Breast epithelium (tissue), 4 donors: ENCODE results near the gene TMED4. TPM values are rescaled to one million over a fixed set of nuclear protein-coding genes. Genes with fewer than 3 reads are reported as not detected.
"Not testable (repeated sequence)": the region's sequence is repeated elsewhere in the genome, so short reads cannot be mapped to it uniquely, and the experiment has no call there.

Experiments used
- DNase-seq, 2 donors: peaks; one replicate each; pipeline ENCODE4 v3.0.0-alpha.2; 2019; ENCODE audit warnings: low spot score in 2 of 2
- H3K27ac ChIP-seq, 2 donors: fragments of 200-600 bp; sonication (generic) in 1 of 2; one replicate each; pipeline ENCODE4 v1.5.1; 2016 to 2019; ENCODE audit warnings: mild to moderate bottlenecking in 1 of 2
- H3K27me3 ChIP-seq, 2 donors: fragments of 200-600 bp; sonication (generic) in 1 of 2; one replicate each; pipeline versions ENCODE4 v1.5.1 to v1.6.0; 2017 to 2019; ENCODE audit warnings: control low read depth in 1 of 2, mild to moderate bottlenecking in 1 of 2
- H3K36me3 ChIP-seq: fragments of 200-600 bp; one replicate; pipeline ENCODE4 v1.5.1; 2019
- H3K4me1 ChIP-seq, 2 donors: fragments of 200-600 bp; sonication (generic); one replicate each; pipeline ENCODE4 v1.5.1; 2016 to 2019; ENCODE audit warnings: control low read depth in 1 of 2
- H3K4me3 ChIP-seq, 3 donors: fragments of 200-600 bp; sonication (generic); 1 replicate in 2 of 3; 2 replicates in 1 of 3; pipeline ENCODE4 v1.5.1; 2016 to 2019; ENCODE audit warnings: mild to moderate bottlenecking in 3 of 3, moderate library complexity in 2 of 3
- H3K9me3 ChIP-seq, 2 donors: fragments of 200-600 bp; sonication (generic) in 1 of 2; one replicate each; pipeline ENCODE4 v1.5.1; 2016 to 2019; ENCODE audit warnings: control low read depth in 1 of 2
- CTCF ChIP-seq, 3 donors: fragments of 450-650 bp; IDR thresholded peaks; one replicate each; pipeline ENCODE4 v1.5.1; 2016 to 2017; ENCODE audit warnings: antibody characterized with exemption in 3 of 3, mild to moderate bottlenecking in 3 of 3, moderate library complexity in 3 of 3
- POLR2A ChIP-seq: fragments of 450-650 bp; IDR thresholded peaks from one replicate; pipeline ENCODE4 v1.6.1; 2016; ENCODE audit warnings: antibody characterized with exemption, mild to moderate bottlenecking, moderate library complexity
- POLR2AphosphoS5 ChIP-seq, 3 donors: sonication (generic); formaldehyde crosslinking; IDR thresholded peaks; one replicate each; pipeline ENCODE4 v1.6.1; 2017; ENCODE audit warnings: antibody characterized with exemption in 3 of 3
- intact Hi-C: fragments of 100-400 bp; cut with DNase I; formaldehyde crosslinking; loops from one replicate; pipeline ENCODE4 v1.15.1; 2023; ENCODE audit warnings: low total_unique reads
- total RNA-seq, 3 donors: library from RNA; depleted of rRNA; stranded (reverse); fragments of >200 nt; gene quantifications; one replicate each; pipeline ENCODE4 v1.1.0, GENCODE V29; 2016

TMED4 gene
- total RNA-seq, 3 donors from 2014 or later = 143 to 208 (median 171) TPM

- no peaks in the 10 kb centered on the region for H3K27me3 ChIP-seq
- no peak overlapping the region for H3K4me3 ChIP-seq
- no peaks in the 10 kb centered on the region for H3K4me1 ChIP-seq
- H3K36me3 ChIP-seq = peaks cover 11% of the 10 kb centered on the region
- no peak for TF ChIP-seq POLR2A
- TF ChIP-seq CTCF (IDR thresholded peaks at IDR 0.05) = peak; percentile 88 to 95 (median 93)
- no peak for TF ChIP-seq POLR2AphosphoS5 (IDR thresholded peaks at IDR 0.05)
- intact Hi-C loops = loop anchor here (10.0 kb wide), 1 partner anchor 1080 kb away; no protein-coding TSS in a partner anchor
- no peaks in the 10 kb centered on the region for H3K9me3 ChIP-seq
- H3K27ac ChIP-seq = no peak overlapping the region
- DNase-seq = peak; percentile 52 to 79
Observed at GRCh38 chr7:44565097-44565794, 16.8 kb downstream of the TMED4 start.

DNA sequence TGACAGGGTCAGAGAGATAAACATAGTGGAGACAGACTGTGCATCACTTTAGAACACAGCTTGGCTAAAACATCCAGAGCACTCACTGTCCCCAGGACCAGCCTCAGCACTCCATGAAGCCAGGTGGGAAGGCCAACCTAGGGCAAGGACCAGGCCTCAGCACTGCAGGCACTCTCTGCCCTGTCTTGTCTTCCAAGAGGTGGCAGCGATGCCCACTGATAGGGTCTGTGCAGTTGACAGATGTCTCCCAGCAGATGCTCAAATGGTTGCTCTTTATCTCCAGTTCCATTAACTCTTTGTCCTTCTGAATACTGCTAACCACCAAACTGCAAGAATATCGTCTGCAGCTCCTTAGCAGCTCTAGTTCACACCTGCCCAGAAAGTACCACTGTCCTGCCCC, 17.4 kb downstream of the TMED4 start:
- no peak overlapping the region for H3K4me3 ChIP-seq
- peaks cover 7% of the 10 kb centered on the region for H3K36me3 ChIP-seq
- intact Hi-C loops = loop anchor here (10.0 kb wide), 1 partner anchor 1080 kb away; no protein-coding TSS in a partner anchor
- no peaks in the 10 kb centered on the region for H3K9me3 ChIP-seq
- H3K27ac ChIP-seq = no peak overlapping the region
- no peaks in the 10 kb centered on the region for H3K27me3 ChIP-seq
- H3K4me1 ChIP-seq = no peaks in the 10 kb centered on the region
- TF ChIP-seq POLR2A (no peak), CTCF (IDR thresholded peaks at IDR 0.05) (no peak), POLR2AphosphoS5 (IDR thresholded peaks at IDR 0.05) (no peak)
- DNase-seq = no peak

DNA sequence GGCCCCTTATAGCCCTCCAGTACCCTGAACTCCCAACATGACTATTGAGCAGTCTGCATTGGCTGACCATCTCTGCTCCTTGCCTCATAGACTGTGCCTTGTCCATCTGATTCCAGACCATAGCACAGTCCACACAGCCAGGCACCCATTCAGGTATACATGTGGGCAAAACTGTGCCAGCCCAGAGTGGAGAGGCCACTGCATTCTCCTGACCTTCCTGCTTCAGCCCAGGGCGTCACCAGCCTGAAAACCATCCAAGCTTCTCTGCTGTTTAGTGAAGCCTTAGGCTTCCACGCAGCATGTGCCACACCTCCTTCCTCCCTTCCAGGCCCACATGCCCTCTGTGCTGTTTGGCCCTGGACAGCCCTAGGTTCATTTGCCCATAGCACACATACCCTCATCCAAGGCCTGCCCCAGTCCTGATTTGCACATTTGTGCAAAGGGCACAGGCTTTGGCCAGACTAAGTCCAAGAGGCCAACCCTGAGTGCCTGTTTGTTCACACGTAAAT, 18.8 kb downstream of the TMED4 start:
- Histone ChIP-seq H3K4me1 (no peaks in the 10 kb centered on the region), H3K36me3 (no peaks in the 10 kb centered on the region), H3K4me3 (no peak overlapping the region), H3K27ac (no peak overlapping the region), H3K27me3 (no peaks in the 10 kb centered on the region), H3K9me3 (no peaks in the 10 kb centered on the region)
- DNase-seq = no peak
- TF ChIP-seq POLR2A (no peak), CTCF (IDR thresholded peaks at IDR 0.05) (no peak), POLR2AphosphoS5 (IDR thresholded peaks at IDR 0.05) (no peak)
- intact Hi-C loops = loop anchor here (10.0 kb wide), 1 partner anchor 1082 kb away; no protein-coding TSS in a partner anchor

DNA sequence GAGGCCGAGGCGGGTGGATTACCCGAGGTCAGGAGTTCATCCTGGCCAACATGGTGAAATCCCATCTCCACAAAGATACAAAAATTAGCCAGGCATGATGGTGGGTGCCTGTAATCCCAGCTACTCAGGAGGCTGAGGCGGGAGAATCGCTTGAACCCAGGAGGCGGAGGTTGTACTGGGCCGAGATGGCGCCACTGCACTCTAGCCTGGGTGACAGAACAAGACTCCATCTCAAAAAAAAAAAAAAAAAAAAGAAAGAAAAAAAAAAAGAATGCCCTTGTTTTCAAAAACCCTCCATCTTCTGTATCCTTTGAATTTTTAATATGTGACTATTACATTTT, 19.4 kb downstream of the TMED4 start:
- H3K4me1 ChIP-seq, H3K9me3 ChIP-seq, DNase-seq, H3K27ac ChIP-seq, H3K4me3 ChIP-seq, H3K36me3 ChIP-seq, H3K27me3 ChIP-seq: not testable (repeated sequence)
- intact Hi-C loops = loop anchor here (10.0 kb wide), 1 partner anchor 1082 kb away; no protein-coding TSS in a partner anchor

DNA sequence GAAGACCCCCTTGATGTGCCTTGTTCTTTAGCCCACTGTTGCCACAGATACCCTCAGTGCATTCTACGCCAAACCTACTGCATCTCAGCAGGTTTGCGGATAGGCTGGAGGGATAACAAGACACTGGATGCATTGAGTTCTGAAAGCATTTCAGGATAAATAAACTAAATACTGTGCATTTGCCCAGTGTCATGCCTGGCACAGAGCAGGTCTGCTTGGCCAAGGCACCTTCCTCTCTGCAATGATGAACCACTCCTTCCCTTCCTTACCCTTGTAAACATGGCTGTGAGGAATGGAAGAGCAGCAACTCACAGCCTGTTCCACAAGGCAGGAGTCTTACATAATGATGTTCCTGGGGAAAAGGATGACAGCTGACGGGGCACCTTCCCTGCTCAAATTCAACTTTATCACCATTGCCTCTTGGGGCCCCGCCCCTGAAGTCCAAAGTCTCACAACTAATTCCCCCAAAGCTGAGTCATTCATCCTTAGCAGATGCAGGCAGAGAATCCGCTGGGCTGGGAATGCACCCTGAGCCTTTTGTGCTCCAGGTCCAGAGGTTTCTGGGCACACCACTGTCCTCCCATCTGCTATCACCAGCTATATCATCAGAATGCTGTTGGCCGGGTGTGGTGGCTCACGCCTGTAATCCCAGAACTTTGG, 19.9 kb downstream of the TMED4 start:
- Histone ChIP-seq H3K36me3 (no peaks in the 10 kb centered on the region), H3K27ac (no peak overlapping the region), H3K4me1 (no peaks in the 10 kb centered on the region), H3K4me3 (no peak overlapping the region), H3K9me3 (no peaks in the 10 kb centered on the region), H3K27me3 (no peaks in the 10 kb centered on the region)
- intact Hi-C loops = loop anchor here (10.0 kb wide), 1 partner anchor 1083 kb away; no protein-coding TSS in a partner anchor
- DNase-seq = no peak
- TF ChIP-seq POLR2A = no peak
- no peak for TF ChIP-seq POLR2AphosphoS5 (IDR thresholded peaks at IDR 0.05)
- no peak for TF ChIP-seq CTCF (IDR thresholded peaks at IDR 0.05)
